CD4-positive, alpha-beta T cell treated with Interferon gamma for 1 hour (primary cell): ENCODE results near the gene HMG20B.
A peak's percentile ranks its signal among the peaks of the same experiment; 100 is the strongest.

Experiments
- DNase-seq: peaks from one replicate; pipeline ENCODE4 v3.0.0-alpha.2; 2020

The HMG20B gene

DNA sequence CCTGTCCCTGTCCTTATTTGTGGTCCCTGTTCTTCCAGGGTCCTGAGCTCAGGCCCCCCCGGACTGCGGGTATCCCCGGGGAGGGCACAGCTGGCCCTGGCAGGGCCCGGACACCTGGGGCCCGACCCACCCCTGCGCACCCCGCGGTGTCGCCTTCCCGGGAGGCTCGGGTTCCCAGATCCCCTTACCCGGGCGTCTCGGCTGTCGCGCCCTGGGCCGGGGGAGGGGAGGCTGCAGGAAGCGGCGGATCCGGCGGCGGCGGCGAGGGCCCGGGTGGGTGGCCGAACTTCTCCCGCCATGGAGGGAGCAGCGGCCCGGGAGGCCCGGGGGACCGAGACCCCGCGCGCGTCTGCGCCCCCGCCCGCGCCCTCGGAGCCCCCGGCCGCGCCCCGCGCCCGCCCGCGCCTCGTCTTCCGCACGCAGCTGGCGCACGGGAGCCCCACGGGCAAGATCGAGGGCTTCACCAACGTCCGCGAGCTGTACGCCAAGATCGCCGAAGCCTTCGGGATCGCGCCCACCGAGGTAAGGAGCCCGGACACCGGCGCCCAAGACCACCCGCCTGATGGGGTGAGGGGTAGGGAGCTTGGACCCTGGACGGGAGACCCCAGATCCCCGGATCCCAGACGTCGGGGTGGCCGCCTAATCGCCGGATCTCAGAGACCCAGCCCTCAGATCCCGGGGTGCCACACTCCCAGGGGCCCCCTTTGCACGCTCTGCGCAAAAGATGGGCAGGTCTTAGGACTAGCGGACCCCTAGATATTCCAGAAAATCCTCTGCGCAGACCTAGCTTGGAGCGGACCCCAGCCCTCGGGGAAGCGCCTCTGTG is 12.8 kb downstream of the HMG20B start, which contains the start of gene GIPC3:
GIPC3 (plus strand) TSS at position 178 of the 826 bp plus-strand sequence; CDS start at position 298, 120 bp downstream.
- no peak for DNase-seq

DNA sequence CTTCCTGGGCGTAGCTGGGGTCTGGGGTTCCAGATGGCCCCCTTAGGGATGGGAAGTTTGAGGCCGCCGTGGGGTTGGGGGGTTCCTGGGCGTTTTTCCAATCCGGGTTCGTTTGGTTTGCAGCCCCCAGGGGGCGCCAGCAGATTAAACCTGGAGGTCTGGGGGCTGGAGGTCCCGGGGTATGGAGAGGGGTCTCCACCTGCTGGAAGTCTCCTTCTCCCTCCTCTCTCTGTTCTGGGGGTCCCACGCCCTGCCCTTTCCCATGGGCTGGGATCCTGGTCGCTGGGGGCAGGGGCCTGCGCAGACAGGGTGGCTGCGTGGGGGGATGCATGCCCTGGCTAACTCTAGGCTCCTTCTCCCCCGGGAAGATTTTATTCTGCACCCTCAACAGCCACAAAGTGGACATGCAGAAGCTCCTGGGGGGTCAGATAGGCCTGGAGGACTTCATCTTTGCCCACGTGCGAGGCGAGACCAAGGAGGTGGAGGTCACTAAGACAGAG is 13.4 kb downstream of the HMG20B start:
- DNase-seq = peak; percentile 22

DNA sequence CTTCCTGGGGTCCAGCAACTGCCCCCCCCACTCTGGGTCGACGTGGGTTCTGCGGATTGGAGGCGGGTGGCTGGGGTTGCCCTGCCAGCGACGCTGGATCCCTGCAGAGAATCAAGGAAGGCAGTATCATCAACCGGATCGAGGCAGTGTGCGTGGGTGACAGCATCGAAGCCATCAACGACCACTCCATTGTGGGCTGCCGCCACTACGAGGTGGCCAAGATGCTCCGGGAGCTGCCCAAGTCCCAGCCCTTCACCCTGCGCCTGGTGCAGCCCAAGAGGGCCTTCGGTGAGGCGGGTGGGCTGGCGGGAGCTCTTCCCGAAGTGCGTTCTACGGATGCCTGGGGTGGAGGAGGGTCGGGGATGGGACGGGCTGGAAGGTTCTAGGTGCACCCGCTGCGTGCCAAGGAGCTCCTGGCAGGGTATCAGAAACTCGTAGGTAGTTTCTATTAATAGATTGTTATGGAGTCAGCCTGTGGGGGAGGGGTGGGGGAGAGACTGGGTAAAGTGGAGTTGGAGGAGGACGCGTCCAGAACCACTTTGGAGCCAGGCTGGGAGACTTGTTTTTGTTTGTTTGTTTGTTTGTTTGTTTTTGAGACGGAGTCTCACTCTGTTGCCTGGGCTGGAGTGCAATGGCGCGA is 14.1 kb downstream of the HMG20B start:
- no peak for DNase-seq

DNA sequence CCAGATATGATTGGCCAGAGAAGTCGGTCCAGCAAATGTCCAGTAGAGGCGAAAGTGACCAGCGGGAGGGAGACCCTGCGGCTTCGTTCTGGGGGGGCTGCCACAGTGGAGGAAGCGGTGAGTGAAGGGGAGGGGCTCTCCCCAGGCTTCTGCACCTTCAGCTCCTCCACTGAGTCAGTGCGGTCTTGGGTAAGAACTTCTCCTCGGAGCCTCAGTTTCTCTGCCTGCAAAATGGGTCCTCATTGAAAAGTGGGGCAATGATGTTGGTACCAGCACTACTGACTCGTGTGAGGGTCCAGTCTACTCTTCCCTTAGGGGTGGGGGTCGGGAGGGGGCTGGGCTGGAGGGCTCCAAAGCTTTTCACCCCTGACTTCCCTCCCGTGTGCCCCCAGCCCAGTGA is 16.7 kb downstream of the HMG20B start:
- no peak for DNase-seq

DNA sequence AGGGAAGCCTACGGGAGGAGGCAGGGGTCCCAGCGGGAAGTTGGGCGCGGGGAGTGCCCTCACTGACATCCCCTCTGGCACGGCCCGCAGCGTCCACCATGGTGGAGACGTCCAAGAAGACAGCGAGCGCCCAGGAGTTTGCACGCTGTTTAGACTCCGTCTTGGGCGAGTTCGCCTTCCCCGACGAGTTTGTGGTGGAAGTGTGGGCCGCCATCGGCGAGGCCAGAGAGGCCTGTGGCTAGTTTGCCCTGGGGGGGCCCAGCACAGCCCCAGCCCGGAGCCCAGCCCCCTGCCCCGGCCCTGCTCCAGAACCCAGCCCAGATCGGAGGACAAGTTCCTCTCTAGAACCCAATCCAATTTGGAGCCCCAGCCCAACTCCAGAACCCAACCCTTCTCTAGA is 17.2 kb downstream of the HMG20B start:
- no peak for DNase-seq

DNA sequence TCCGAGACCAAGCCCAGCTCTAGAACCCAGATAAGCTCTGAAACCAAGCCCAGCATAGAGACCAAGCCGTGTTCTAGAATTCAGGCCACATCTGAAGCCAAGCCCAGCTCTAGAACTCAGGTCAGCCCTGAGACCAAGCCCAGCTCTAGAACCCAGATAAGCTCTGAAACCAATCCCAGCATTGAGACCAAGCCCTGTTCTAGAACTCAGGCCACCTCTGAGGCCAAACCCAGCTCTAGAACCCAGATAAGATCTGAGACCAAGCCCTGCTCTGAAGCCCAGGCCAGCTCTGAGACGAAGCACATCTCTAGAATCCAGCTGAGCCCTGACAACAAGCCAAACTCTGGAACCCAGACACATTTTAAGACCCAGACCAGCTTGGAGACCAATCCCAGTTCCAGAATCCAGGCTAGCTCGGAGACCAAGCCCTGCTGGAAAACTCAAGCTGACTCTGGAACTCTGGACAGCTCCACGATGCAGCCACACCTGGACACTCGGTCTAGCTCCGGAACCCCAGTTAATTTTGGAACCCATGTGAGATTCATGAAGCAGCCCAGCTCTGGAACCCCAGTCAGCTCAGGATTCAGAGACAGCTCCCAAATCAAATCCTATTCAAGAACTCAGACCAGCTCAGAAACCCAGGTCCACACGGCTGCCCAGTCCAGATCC is 18.4 kb downstream of the HMG20B start:
- DNase-seq = no peak

DNA sequence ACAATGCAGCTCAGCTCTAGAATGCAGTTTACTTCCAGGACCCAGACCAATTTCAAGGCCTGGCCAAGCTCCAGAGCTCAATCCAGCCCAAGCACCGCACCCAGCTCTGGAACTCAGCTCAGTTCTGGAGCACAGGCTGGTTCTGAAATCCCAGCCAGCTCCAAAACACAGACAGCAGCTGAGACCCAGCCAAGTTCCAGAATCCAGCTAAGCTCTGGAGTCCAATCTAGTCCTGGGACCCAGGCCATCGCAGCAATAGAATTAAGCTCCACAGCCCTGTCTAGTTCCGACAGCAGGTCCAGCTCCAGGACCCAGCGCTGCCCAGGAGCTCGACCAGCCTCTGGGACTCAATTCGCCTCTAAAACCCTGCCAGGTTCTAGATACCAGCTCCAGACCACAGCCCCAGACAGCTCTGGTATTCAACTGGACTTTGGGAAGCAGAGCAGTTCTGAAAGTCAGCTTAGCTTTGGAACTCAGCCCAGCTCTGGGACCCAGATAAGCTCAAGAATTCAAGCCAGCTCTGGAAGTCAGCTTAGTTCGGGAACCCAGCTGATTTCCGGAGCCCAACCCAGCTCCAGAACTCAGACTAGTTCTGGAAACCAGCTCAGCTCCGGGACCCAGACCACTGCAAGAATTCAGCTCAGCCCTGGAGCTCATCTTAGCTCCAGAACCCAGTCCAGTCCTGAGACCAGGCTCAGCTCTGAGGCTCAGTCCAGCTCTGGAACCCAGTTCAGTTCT is 19.3 kb downstream of the HMG20B start:
- no peak for DNase-seq

DNA sequence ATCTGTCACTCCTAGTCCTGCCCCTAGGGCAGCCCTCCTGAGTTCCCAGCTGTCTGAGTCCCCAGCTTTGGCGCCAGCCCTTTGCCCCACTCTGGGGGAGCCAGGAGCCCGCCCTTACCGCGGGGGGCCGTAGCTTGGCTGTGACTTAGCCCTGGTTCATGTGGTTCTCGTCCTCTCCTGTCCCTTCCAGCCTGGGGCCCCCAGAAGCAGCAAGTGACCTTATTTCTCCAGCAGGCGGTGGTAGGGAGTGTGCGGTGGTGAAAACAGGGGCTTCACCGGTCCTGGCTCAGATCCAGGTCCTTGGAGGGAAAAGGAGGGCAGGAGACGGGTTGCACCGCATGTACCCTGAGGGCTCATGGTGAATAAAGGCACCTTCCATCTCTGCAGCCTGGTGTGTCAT is 20.4 kb downstream of the HMG20B start:
- DNase-seq = no peak

DNA sequence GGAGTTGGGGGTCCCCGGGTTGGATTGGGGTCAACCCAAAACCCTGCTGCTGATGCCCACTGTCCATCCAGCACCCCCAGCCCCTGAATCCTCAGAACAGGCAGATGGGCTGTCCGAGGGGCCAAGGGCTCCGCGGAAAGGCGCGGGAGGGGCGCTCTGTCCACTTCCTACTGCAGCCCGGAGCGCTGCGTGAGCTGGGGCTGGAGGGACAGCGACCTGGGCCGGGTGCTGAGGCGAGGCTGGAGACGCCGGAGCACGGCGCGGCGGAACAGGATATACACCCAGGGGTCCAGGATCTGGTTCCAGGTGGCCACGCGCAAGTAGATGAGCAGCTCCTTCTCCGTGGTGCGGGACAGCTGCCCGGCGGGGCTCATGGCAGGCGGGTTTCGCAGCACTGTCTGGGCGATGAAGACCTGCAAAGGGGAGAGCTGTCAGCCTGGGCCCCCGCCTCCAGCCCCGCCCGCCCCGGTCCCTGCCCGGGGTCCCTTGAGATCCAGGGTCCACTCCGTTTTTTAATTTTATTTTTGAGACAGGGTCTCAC is 22.8 kb downstream of the HMG20B start:
- DNase-seq = no peak

DNA sequence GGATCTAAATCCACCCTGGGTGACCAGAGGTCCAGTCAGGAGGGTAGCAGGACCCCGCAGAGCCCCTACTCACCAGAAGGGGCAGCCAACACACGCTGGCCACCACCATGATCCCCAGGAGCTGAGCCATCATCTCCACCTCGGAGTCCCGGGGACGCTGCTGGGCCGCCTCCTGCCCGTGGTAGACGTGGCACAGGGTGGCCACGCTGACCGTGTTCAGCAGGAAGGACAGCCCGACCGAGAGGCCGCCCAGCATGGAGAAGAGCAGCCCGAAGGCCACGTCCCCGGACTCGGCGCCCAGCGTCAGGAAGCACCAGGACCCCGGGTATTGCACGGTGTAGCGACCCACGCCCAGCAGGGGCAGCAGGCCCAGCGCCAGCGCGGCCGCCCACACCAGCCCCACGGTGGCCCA is 27.0 kb downstream of the HMG20B start:
- no peak for DNase-seq

DNA sequence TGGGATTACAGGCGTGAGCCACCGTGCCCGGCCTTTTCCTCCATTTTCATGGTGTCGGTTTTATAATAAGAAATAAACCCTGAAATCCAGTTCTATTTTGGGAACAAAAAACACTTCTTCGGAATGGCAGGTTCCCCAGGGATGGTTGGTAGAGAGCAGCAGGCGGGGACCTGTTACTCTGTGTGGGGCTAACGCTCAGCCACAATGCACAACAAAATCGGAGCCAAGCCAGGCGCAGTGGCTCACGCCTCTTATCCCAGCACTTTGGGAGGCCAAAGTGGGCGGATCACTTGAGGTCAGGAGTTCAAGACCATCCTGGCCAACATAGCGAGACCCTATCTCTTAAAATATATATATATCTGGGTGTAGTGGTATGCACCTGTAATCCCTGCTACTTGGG is 28.3 kb downstream of the HMG20B start:
- no peak for DNase-seq

DNA sequence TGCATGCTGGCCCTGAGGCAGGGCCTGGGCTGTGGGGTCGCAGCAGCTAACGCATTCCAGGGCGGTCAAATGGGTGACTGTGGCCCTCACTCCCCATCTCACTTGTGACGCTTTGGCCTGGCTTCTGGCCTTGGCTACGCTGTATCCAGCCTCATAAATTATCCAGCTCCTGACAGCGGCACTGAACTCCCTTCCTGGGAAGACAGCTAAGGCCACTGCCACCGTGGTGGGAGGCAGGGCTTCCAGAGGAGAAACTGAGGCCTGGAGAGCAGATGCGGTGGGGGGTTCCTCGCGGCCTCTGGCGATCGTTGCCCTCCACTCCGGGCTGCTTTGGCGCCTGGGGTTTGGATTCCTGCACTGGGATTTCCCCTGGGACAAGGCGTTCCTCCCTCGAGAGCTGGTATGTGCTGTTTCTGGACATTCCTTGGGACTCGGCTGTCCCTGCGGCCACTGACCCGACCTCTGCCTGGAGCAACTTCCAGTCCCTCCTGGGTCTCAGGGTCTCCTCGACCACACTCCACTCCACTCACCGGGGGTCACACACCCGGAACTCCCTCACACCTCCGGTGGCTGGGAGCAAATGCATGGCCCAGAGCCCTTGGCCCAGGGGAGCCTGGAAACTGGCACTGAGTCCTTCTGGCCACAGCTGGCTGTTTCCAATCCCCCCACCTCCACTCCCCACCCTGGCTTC is 30.5 kb downstream of the HMG20B start:
- DNase-seq = no peak

DNA sequence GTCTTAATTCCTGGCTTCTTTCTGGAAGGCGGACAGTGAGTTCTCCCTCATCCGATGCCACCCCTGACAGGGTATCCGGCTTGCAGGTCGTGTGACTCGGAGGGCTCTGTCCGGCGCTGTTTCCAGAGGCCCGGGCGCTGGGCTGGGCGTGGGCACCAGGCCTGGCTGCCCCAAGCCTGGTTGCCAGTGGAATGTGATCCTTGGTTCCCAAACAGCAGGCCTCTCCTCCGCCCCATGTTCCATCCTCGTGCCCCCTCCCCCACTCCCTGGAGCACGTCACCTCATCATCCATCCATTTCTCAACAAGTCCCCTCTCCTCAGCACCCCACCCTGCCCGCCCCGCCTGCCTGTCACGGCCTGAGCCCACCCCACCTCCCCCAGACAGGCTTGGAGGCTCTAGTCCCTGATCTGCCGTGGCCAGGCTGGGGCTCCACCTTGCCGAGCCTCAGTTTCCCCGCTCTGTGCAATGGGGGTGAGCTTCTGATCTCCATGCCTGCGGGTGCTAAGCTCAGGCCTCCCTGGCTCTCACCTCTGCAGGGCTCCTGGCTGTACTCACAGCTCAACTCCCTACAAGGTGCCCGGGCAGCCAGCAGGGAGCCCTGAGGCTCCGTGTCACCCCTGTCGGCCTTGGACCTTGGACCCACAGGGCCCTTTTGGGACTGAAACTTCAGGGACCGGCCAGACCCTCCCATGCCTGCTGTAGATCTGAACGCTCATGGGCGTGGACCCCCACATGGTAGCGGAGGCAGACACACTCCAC is 31.7 kb downstream of the HMG20B start:
- no peak for DNase-seq

DNA sequence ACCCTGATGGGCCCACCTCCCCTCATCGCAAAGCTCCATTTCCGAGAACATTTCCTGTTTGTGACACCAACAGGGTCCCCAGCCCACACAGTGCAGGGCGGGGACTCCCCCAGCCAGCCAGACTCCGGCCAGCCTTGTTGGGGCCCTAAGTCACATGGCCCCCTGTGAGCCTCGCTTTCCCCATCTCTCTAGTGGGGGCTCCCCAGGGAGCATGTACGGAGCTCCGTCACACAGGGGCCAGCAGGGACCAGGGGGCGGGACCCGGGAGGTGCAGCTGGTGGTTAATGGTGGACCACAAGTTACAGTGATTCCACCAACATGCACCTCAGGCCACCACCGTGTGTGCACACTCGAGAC is 32.2 kb downstream of the HMG20B start:
- DNase-seq = peak; percentile 27

DNA sequence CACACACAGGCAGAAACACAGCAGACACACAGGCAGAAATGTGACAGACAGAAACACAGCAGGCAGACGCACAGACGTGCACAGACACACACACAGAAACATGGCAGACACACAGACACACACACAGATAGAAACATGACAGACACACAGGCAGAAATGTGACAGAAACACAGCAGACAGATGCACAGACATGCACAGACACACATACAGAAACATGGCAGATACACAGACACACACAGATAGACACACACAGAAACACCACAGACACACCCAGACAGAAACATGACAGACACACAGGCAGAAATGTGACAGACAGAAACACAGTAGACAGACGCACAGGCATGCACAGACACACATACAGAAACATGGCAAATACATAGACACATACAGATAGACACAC is 32.6 kb downstream of the HMG20B start:
- no peak for DNase-seq

DNA sequence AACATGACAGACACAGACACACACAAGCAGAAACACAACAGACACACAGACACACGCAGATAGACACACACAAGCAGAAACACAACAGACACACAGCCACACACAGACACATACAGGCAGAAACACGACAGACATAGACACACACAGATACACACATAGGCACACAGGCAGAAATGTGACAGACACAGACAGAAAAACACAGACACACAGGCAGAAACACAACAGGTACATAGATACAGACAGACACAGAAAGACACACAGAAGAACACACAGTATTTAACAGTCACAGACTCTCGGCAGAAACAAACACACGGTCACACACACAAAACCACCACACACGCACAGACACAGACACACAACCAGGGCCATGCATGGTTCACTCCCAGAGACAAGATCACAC is 33.0 kb downstream of the HMG20B start:
- DNase-seq = no peak

DNA sequence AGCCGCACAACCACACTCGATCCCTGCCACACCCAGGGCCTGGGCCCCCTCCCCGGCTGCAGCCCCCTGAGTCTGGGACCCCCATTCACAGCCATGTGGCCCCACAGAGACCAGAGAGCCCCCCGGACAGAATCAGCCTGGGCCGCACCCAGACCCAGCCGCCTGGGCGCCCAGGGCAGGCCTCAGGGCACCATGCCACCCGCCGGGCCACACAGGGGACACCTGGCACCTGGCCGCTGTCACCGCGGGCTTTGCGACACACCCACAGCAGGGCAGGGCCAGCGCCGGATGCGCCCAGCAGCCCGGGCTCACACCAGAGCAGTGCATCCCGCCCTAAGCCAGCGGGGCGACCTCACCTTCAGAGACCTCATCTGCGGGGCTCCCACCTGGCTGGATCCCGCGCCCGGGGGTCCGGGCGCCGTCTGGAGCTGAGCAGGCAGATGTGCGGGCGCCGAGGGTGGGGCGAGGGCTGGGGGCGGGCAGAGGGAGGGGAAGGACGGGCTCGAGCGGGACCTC is 33.5 kb downstream of the HMG20B start:
- DNase-seq = no peak

DNA sequence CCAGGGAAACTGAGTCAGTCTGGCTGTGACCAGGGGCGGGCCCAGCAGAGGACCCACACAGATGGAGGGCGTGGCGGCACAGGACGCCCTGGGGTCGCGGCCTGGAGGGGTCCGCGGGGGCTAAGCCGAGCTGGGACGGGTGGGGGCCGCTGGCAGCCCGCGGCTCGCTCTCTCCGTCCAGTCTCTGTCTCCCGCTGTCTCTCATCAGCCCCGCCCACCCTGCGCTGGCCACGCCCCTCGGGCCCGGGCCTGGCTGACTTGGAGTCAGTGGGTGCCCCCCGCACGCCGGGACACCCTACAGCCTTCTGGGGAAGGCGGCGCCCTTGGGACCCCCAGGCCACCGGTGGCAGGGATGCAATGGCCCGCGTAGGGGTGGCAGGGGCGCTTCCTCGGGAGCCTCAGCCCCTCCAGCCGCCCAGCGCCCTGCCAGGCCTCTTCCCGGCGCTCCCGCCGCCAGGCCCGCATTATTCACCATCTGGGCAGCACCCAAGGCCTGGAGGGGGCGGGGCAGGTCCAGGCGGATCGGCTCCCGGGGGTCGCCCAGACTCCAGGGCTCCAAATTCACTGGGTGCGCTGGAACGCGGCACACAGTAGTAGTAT is 34.0 kb downstream of the HMG20B start, which contains the start of gene TBXA2R:
TBXA2R (minus strand) TSS at position 186 of the 600 bp plus-strand sequence. CDS start 6,241 bp downstream, outside the sequence.
- DNase-seq = peak; percentile 59

DNA sequence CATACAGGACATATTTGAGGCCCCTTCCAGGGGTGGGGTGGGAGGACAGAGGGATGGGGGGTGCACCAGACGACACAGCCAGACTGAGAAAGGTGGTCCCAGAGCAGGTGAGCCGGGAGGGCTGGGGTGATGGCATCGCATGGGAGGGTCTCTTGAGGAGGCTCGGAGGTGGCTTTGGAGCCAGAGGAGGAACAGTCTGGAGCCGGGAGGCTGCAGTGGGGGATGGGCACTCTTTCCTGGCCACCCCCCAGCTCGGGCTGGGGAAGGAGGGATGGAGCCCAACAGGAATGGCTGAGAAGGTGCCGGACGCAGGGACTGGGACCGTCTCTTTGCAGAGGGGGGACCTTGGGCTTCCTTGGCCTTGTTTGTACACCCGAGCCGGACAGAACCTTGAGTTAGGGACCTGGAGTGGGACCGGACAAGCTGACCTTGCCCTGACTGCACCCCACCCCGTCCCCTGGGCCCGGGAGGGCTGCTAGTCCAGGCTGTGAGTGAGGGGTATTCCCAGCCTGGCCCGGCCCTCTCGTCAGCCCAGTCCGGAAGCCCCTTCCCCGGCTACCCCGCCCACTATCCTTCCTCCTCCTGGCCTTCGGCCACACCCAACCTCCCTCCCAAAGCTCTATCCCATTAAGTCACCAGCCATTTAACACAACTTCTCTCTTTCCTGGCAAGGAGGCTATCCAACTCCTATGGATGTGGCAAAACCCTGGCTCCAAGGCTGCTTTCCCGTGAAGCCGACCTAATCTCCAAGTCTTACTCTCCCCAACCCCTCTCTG is 34.7 kb downstream of the HMG20B start:
- no peak for DNase-seq
